GM21381 (cell line): ENCODE data around the gene ADGRB3.
"Not testable (repeated sequence)": the region's sequence is repeated elsewhere in the genome, so short reads cannot be mapped to it uniquely, and the experiment has no call there.

Experiments
- ATAC-seq: cut with Tn5 transposase; IDR thresholded peaks from one replicate; pipeline ENCODE4 v1.9.1; 2021; ENCODE audit warnings: mild to moderate bottlenecking, moderate library complexity; ENCODE audit not compliant: unreplicated experiment

ADGRB3 gene

GRCh38 chr6:69102416-69102815, 467.3 kb downstream of the ADGRB3 start:
- ATAC-seq, result no peak

- ATAC-seq, result no peak
These were observed 470.2 kb downstream of the ADGRB3 start for GRCh38 chr6:69105288-69105687.

- no peak for ATAC-seq
These were observed 471.4 kb downstream of the ADGRB3 start for GRCh38 chr6:69106511-69106910.

- no peak for ATAC-seq
These were observed 476.2 kb downstream of the ADGRB3 start for GRCh38 chr6:69111301-69111700.

- no peak for ATAC-seq
These were observed 481.6 kb downstream of the ADGRB3 start for GRCh38 chr6:69116658-69117057.

GRCh38 chr6:69121461-69122406, 486.7 kb downstream of the ADGRB3 start:
- not testable (repeated sequence) for ATAC-seq

GRCh38 chr6:69122407-69122773, 487.3 kb downstream of the ADGRB3 start:
- no peak for ATAC-seq

GRCh38 chr6:69128411-69128810, 493.3 kb downstream of the ADGRB3 start:
- ATAC-seq, result no peak

GRCh38 chr6:69129046-69129445, 494.0 kb downstream of the ADGRB3 start:
- ATAC-seq, result no peak

GRCh38 chr6:69135927-69136326, 500.8 kb downstream of the ADGRB3 start:
- no peak for ATAC-seq

GRCh38 chr6:69138148-69138547, 503.1 kb downstream of the ADGRB3 start:
- ATAC-seq, result no peak

GRCh38 chr6:69138893-69139494, 503.9 kb downstream of the ADGRB3 start:
- ATAC-seq, result no peak

GRCh38 chr6:69145062-69145461, 510.0 kb downstream of the ADGRB3 start:
- ATAC-seq, result no peak

- ATAC-seq, result no peak
These were observed 511.3 kb downstream of the ADGRB3 start for GRCh38 chr6:69146385-69146784.

- ATAC-seq, result no peak
These were observed 520.4 kb downstream of the ADGRB3 start for GRCh38 chr6:69155467-69155866.

GRCh38 chr6:69162811-69163210, 527.7 kb downstream of the ADGRB3 start:
- ATAC-seq, result no peak

- no peak for ATAC-seq
These were observed 529.6 kb downstream of the ADGRB3 start for GRCh38 chr6:69164564-69165229.

GRCh38 chr6:69179681-69180080, 544.6 kb downstream of the ADGRB3 start:
- ATAC-seq, result no peak

GRCh38 chr6:69180361-69181067, 545.4 kb downstream of the ADGRB3 start:
- no peak for ATAC-seq

- ATAC-seq, result no peak
These were observed 546.9 kb downstream of the ADGRB3 start for GRCh38 chr6:69181964-69182363.

GRCh38 chr6:69185276-69185675, 550.2 kb downstream of the ADGRB3 start:
- ATAC-seq, result no peak
